IPS DF 4.7 (cell line): ENCODE measurements around the gene WDR54.

Experiments used
- DNase-seq: peaks from one replicate; pipeline ENCODE4 v3.0.0-alpha.2; 2013; ENCODE audit warnings: low spot score; ENCODE audit errors: extremely low read depth

WDR54 gene

GRCh38 chr2:74421221-74421870 is at the start of gene WDR54, which contains the start of gene C2orf81:
WDR54 (plus strand) TSS chr2:74421730; CDS start chr2:74422154, 424 bp downstream.
C2orf81 (minus strand) TSS chr2:74421619; CDS start chr2:74421560, 59 bp downstream.
- DNase-seq: no peak

GRCh38 chr2:74372674-74373073 is 48.9 kb upstream of the WDR54 start:
- DNase-seq: no peak

- DNase-seq: no peak
Observed at GRCh38 chr2:74373221-74373676, 48.3 kb upstream of the WDR54 start.

GRCh38 chr2:74373985-74374384 is 47.5 kb upstream of the WDR54 start:
- DNase-seq: no peak

GRCh38 chr2:74374509-74375205 is 46.9 kb upstream of the WDR54 start:
- DNase-seq: peak; percentile 68

- DNase-seq: no peak
Observed at GRCh38 chr2:74375838-74376237, 45.7 kb upstream of the WDR54 start.

GRCh38 chr2:74378007-74378406 is 43.5 kb upstream of the WDR54 start:
- DNase-seq: no peak

- no peak for DNase-seq
Observed at GRCh38 chr2:74379851-74380789, 41.4 kb upstream of the WDR54 start, which contains the start of gene DCTN1. DCTN1 (minus strand) TSS chr2:74380311; CDS start chr2:74380037, 274 bp downstream.

- DNase-seq: no peak
Observed at GRCh38 chr2:74381751-74382150, 39.8 kb upstream of the WDR54 start.

GRCh38 chr2:74383254-74383653 is 38.3 kb upstream of the WDR54 start:
- DNase-seq: no peak

- no peak for DNase-seq
Observed at GRCh38 chr2:74384051-74384450, 37.5 kb upstream of the WDR54 start.

- DNase-seq: no peak
Observed at GRCh38 chr2:74385396-74385795, 36.1 kb upstream of the WDR54 start.

- no peak for DNase-seq
Observed at GRCh38 chr2:74387346-74387745, 34.2 kb upstream of the WDR54 start.

GRCh38 chr2:74390606-74391005 is 30.9 kb upstream of the WDR54 start:
- no peak for DNase-seq

- no peak for DNase-seq
Observed at GRCh38 chr2:74391209-74391579, 30.3 kb upstream of the WDR54 start.

- DNase-seq: no peak
Observed at GRCh38 chr2:74391580-74392448, 29.7 kb upstream of the WDR54 start.

GRCh38 chr2:74392449-74392743 is 29.1 kb upstream of the WDR54 start:
- DNase-seq: no peak

GRCh38 chr2:74393525-74393924 is 28.0 kb upstream of the WDR54 start:
- DNase-seq: no peak

GRCh38 chr2:74396149-74396548 is 25.4 kb upstream of the WDR54 start:
- DNase-seq: no peak

GRCh38 chr2:74399785-74400184 is 21.7 kb upstream of the WDR54 start:
- no peak for DNase-seq

- no peak for DNase-seq
Observed at GRCh38 chr2:74401891-74402290, 19.6 kb upstream of the WDR54 start.
